C4-2B (cell line): ENCODE results near the gene IL16.

ENCODE experiments used
- H3K27ac ChIP-seq: fragments of 450-650 bp; 2 replicates; pipeline ENCODE4 v1.5.1; 2017
- ZFX ChIP-seq: fragments of 450-650 bp; IDR thresholded peaks from 2 replicates; pipeline ENCODE4 v1.6.1; 2017
- TF ChIP-seq, protein P1 (sequence below): fragments of 450-650 bp; conservative IDR thresholded peaks from 2 replicates; pipeline ENCODE4 v1.5.1; 2017; ENCODE audit warnings: mild to moderate bottlenecking

Gene IL16

DNA sequence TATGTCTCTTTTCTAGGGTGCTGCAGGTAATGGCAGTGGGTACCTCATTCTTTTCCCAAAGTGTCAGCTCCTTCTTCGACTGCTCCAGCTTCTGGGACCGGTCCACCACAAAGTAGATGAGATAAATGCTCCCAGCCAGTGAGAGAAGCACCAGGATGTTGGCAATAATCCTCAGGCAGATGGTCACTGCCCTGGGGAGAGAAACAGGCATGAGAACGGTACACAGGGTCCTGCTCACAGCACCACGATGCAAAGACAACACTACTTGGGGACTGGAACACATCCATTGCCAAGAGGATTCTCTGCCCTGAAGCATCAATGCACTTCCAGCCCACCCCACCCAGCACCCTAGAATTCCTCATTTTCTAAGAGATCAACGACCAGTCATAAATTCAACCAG, 155.0 kb downstream of the IL16 start:
- no peak overlapping the region for H3K27ac ChIP-seq
- TF ChIP-seq, protein P1, sequence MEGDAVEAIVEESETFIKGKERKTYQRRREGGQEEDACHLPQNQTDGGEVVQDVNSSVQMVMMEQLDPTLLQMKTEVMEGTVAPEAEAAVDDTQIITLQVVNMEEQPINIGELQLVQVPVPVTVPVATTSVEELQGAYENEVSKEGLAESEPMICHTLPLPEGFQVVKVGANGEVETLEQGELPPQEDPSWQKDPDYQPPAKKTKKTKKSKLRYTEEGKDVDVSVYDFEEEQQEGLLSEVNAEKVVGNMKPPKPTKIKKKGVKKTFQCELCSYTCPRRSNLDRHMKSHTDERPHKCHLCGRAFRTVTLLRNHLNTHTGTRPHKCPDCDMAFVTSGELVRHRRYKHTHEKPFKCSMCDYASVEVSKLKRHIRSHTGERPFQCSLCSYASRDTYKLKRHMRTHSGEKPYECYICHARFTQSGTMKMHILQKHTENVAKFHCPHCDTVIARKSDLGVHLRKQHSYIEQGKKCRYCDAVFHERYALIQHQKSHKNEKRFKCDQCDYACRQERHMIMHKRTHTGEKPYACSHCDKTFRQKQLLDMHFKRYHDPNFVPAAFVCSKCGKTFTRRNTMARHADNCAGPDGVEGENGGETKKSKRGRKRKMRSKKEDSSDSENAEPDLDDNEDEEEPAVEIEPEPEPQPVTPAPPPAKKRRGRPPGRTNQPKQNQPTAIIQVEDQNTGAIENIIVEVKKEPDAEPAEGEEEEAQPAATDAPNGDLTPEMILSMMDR, result no peak
- TF ChIP-seq ZFX, result no peak

DNA sequence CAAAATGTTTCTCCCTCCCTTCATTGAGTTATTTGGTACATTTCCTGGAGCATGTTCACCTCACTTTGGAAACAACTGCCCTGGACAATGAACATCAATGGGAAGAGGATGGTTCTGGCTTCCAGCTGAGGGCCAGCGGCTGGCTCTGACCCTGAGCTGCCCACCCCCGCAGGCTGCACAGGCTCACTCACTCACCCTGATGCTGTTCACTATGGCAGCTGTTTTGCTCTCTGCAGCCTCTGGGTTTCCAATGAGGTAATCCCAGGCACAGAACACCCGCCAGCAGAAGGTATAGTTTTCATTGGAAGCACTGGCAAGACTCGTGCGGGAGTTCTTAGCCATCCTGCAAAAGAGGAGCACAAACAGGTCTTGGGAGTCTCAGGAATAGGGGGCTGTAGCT, 159.6 kb downstream of the IL16 start:
- no peak overlapping the region for H3K27ac ChIP-seq
- TF ChIP-seq ZFX, result no peak
- TF ChIP-seq, protein P1, result no peak

GRCh38 chr15:81357180-81357686, 160.6 kb downstream of the IL16 start:
- TF ChIP-seq ZFX, result no peak
- TF ChIP-seq, protein P1, result peak; percentile 4; the same call in 1 of the 2 replicates
- no peak overlapping the region for H3K27ac ChIP-seq

GRCh38 chr15:81358248-81358647, 161.6 kb downstream of the IL16 start:
- TF ChIP-seq, protein P1, result no peak

GRCh38 chr15:81360491-81360890, 163.8 kb downstream of the IL16 start:
- no peak overlapping the region for H3K27ac ChIP-seq
- TF ChIP-seq ZFX, result no peak
- TF ChIP-seq, protein P1, result no peak

More at GRCh38 chr15:81358248-81358647, 161.6 kb downstream of the IL16 start:
- no peak overlapping the region for H3K27ac ChIP-seq

DNA sequence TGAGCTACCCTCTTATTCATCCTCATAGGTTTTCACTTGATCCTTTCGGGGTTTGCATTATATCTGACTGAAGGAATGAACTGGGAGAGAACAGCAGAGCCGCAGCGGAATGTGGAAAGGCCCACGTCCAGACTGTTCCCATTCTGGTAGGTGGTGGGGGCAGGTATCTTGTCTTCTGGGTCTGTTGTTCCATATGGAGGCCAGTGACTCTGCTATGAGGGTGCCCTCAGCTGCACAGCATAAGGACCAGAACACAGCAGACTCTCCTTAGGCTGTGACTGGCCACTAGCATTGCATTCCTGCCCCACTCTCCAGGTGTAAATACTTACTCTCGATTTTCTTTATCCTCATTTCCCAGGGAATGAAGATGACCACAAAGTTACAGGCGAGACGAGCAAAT, 165.2 kb downstream of the IL16 start:
- TF ChIP-seq, protein P1, result no peak
- TF ChIP-seq ZFX, result no peak
- no peak overlapping the region for H3K27ac ChIP-seq

GRCh38 chr15:81362790-81363189, 166.1 kb downstream of the IL16 start:
- H3K27ac ChIP-seq, result no peak overlapping the region
- TF ChIP-seq ZFX, result no peak
- TF ChIP-seq, protein P1, result no peak
